ENCODE data around the gene MAP3K9.

MAP3K9 gene

GRCh38 chr14:70821584-70822529, 12.5 kb upstream of the MAP3K9 start:
- H3K9me3 ChIP-seq (ENCODE audit: control insufficient read depth in 5 of 5, low read length in 5 of 5), result no peaks in the 10 kb centered on the region
- no peaks in the 10 kb centered on the region for H3K36me3 ChIP-seq (ENCODE audit: control insufficient read depth in 5 of 5, insufficient read depth in 5 of 5, low read length in 5 of 5)
- no peak overlapping the region for H3K27ac ChIP-seq (ENCODE audit: low read depth, low read length)
- peaks cover 2 to 32% (median 15%) of the 10 kb centered on the region in 5 donors for H3K4me1 ChIP-seq (ENCODE audit: control insufficient read depth in 5 of 5, insufficient read depth in 5 of 5, low read length in 5 of 5)
- peaks cover 0 to 2% (median 0%) of the 10 kb centered on the region in 5 donors for H3K27me3 ChIP-seq (ENCODE audit: control insufficient read depth in 5 of 5, insufficient read depth in 4 of 5, low read length in 5 of 5)
- H3K9ac ChIP-seq (ENCODE audit: low read length in 5 of 5), result peak overlapping the region in 4 of 5 donors; percentile 64 to 77 (median 68)
- H3K4me3 ChIP-seq (ENCODE audit: low read depth in 1 of 5, low read length in 5 of 5), result peak overlapping the region; percentile 56 to 88 (median 72)

DNA sequence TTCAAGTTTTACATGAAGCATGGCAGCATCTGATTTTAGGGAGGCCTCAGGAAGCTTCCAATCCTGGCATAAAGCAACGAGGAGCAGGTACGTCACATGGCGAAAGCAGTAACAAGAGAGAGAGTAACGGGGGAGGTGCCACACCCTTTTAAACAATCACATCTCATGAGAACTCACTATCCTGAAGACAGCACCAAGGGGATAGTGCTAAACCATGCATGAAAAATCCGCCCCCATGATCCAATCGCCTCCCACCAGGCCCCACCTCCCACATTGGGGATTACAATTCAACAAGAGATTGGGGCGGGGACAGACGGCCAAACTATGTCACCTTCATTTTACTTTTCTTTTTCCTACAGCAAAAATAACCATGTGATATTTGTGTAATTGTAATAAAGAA, 7.2 kb upstream of the MAP3K9 start:
- H3K27ac ChIP-seq (ENCODE audit: low read depth, low read length), result no peak overlapping the region
- no peak overlapping the region for H3K4me3 ChIP-seq (ENCODE audit: low read depth in 1 of 5, low read length in 5 of 5)
- H3K27me3 ChIP-seq (ENCODE audit: control insufficient read depth in 5 of 5, insufficient read depth in 4 of 5, low read length in 5 of 5), result peaks cover 0 to 7% (median 0%) of the 10 kb centered on the region in 5 donors
- no peaks in the 10 kb centered on the region for H3K36me3 ChIP-seq (ENCODE audit: control insufficient read depth in 5 of 5, insufficient read depth in 5 of 5, low read length in 5 of 5)
- H3K9me3 ChIP-seq (ENCODE audit: control insufficient read depth in 5 of 5, low read length in 5 of 5), result no peaks in the 10 kb centered on the region
- H3K4me1 ChIP-seq (ENCODE audit: control insufficient read depth in 5 of 5, insufficient read depth in 5 of 5, low read length in 5 of 5), result peaks cover 0 to 14% (median 8%) of the 10 kb centered on the region in 5 donors
- no peak overlapping the region for H3K9ac ChIP-seq (ENCODE audit: low read length in 5 of 5)

DNA sequence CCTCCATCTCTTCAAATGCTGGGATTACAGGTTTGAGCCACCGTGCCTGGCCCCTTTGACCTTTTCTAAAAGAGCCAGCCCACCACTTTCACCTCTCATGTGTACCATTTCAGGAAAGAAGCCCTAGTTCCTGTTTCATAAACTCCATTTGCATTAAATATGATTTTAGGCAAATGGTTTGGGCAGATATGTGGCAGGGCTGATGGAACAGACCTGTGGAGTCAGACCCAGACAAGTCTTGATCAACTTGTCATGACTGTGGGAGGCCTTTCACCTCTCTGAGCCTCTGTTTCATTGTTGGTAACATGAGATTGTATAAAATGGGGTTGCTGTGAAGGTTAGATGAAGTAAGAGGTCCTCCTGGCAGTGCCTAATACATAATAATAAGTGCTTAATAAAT, 5.2 kb upstream of the MAP3K9 start:
- Histone ChIP-seq H3K4me3 (ENCODE audit: low read depth in 1 of 5, low read length in 5 of 5) (no peak overlapping the region), H3K4me1 (ENCODE audit: control insufficient read depth in 5 of 5, insufficient read depth in 5 of 5, low read length in 5 of 5) (peaks cover 0 to 18% (median 8%) of the 10 kb centered on the region in 5 donors), H3K27ac (ENCODE audit: low read depth, low read length) (no peak overlapping the region), H3K36me3 (ENCODE audit: control insufficient read depth in 5 of 5, insufficient read depth in 5 of 5, low read length in 5 of 5) (no peaks in the 10 kb centered on the region), H3K27me3 (ENCODE audit: control insufficient read depth in 5 of 5, insufficient read depth in 4 of 5, low read length in 5 of 5) (peaks cover 0 to 7% (median 0%) of the 10 kb centered on the region in 5 donors), H3K9me3 (ENCODE audit: control insufficient read depth in 5 of 5, low read length in 5 of 5) (no peaks in the 10 kb centered on the region), H3K9ac (ENCODE audit: low read length in 5 of 5) (no peak overlapping the region)

DNA sequence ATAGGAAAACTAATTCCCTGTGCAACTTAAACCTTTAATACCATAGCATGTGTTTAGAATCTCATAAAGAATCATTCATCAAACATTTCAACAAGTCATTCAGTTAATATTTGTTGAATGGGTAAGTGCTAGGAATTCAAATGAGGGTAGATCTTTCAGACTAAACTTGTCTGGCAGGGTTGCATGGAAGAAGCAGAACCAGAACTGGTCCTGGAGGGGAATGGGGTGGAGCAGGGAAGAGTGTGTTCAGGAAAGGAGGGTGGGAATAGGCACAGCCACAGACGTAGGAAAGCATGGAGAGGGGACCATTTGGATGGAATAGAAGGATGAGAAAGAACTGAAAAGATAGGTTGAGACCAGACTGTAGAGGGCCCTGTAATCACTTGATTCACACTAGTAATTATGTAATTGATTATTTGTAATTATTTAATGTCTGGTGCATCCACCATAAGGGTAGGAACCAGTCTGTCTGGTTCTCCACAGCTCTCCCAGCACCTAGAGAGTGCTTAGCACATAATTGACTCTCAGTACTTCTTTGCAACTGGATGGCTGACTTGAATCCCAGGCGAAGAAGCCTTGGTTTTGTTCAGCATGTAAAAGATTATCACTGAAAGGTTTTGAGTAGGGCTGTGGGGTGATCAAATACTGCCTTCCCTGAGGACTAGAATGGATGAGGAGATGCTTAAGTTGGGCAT, 3.0 kb upstream of the MAP3K9 start:
- Histone ChIP-seq H3K4me1 (ENCODE audit: control insufficient read depth in 5 of 5, insufficient read depth in 5 of 5, low read length in 5 of 5) (peaks cover 0 to 22% (median 13%) of the 10 kb centered on the region in 5 donors), H3K4me3 (ENCODE audit: low read depth in 1 of 5, low read length in 5 of 5) (no peak overlapping the region), H3K27ac (ENCODE audit: low read depth, low read length) (no peak overlapping the region), H3K9me3 (ENCODE audit: control insufficient read depth in 5 of 5, low read length in 5 of 5) (no peaks in the 10 kb centered on the region), H3K36me3 (ENCODE audit: control insufficient read depth in 5 of 5, insufficient read depth in 5 of 5, low read length in 5 of 5) (no peaks in the 10 kb centered on the region), H3K27me3 (ENCODE audit: control insufficient read depth in 5 of 5, insufficient read depth in 4 of 5, low read length in 5 of 5) (peaks cover 0 to 14% (median 5%) of the 10 kb centered on the region in 5 donors), H3K9ac (ENCODE audit: low read length in 5 of 5) (no peak overlapping the region)

DNA sequence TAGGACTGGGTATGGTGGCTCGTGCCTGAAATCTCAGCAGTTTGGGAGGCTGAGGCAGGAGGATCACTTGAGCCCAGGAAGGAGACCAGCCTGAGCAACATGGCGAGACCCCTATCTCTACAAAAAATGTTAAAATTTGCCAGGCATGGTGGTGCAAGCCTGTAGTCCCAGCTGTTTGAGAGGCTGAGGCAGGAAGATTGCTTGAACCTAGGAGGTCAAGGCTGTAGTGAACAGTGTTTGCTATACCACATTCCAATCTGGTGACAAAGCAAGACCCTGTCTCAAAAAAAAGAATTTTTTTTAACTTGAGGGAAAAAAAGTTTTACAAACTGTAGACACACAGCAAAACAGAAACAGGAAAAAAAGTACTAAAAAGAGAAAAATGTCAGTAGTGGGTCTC, 2.3 kb upstream of the MAP3K9 start:
- Histone ChIP-seq H3K9ac (ENCODE audit: low read length in 5 of 5) (no peak overlapping the region), H3K4me3 (ENCODE audit: low read depth in 1 of 5, low read length in 5 of 5) (no peak overlapping the region), H3K36me3 (ENCODE audit: control insufficient read depth in 5 of 5, insufficient read depth in 5 of 5, low read length in 5 of 5) (no peaks in the 10 kb centered on the region), H3K27ac (ENCODE audit: low read depth, low read length) (no peak overlapping the region), H3K9me3 (ENCODE audit: control insufficient read depth in 5 of 5, low read length in 5 of 5) (no peaks in the 10 kb centered on the region), H3K4me1 (ENCODE audit: control insufficient read depth in 5 of 5, insufficient read depth in 5 of 5, low read length in 5 of 5) (peaks cover 0 to 19% (median 13%) of the 10 kb centered on the region in 5 donors), H3K27me3 (ENCODE audit: control insufficient read depth in 5 of 5, insufficient read depth in 4 of 5, low read length in 5 of 5) (peaks cover 0 to 19% (median 5%) of the 10 kb centered on the region in 5 donors)

- Histone ChIP-seq H3K27ac (ENCODE audit: low read depth, low read length) (no peak overlapping the region), H3K9ac (ENCODE audit: low read length in 5 of 5) (no peak overlapping the region), H3K9me3 (ENCODE audit: control insufficient read depth in 5 of 5, low read length in 5 of 5) (no peaks in the 10 kb centered on the region), H3K4me1 (ENCODE audit: control insufficient read depth in 5 of 5, insufficient read depth in 5 of 5, low read length in 5 of 5) (peaks cover 0 to 19% (median 13%) of the 10 kb centered on the region in 5 donors), H3K4me3 (ENCODE audit: low read depth in 1 of 5, low read length in 5 of 5) (no peak overlapping the region), H3K36me3 (ENCODE audit: control insufficient read depth in 5 of 5, insufficient read depth in 5 of 5, low read length in 5 of 5) (no peaks in the 10 kb centered on the region), H3K27me3 (ENCODE audit: control insufficient read depth in 5 of 5, insufficient read depth in 4 of 5, low read length in 5 of 5) (peaks cover 0 to 23% (median 7%) of the 10 kb centered on the region in 5 donors)
Observed at GRCh38 chr14:70811050-70811449, 1.7 kb upstream of the MAP3K9 start.

GRCh38 chr14:70810621-70811020, 1.3 kb upstream of the MAP3K9 start:
- no peak overlapping the region for H3K4me3 ChIP-seq (ENCODE audit: low read depth in 1 of 5, low read length in 5 of 5)
- H3K27me3 ChIP-seq (ENCODE audit: control insufficient read depth in 5 of 5, insufficient read depth in 4 of 5, low read length in 5 of 5), result peaks cover 0 to 27% (median 9%) of the 10 kb centered on the region in 5 donors
- H3K4me1 ChIP-seq (ENCODE audit: control insufficient read depth in 5 of 5, insufficient read depth in 5 of 5, low read length in 5 of 5), result peaks cover 0 to 19% (median 13%) of the 10 kb centered on the region in 5 donors
- no peak overlapping the region for H3K9ac ChIP-seq (ENCODE audit: low read length in 5 of 5)
- no peaks in the 10 kb centered on the region for H3K9me3 ChIP-seq (ENCODE audit: control insufficient read depth in 5 of 5, low read length in 5 of 5)
- H3K27ac ChIP-seq (ENCODE audit: low read depth, low read length), result no peak overlapping the region
- no peaks in the 10 kb centered on the region for H3K36me3 ChIP-seq (ENCODE audit: control insufficient read depth in 5 of 5, insufficient read depth in 5 of 5, low read length in 5 of 5)

- Histone ChIP-seq H3K9ac (ENCODE audit: low read length in 5 of 5) (peak overlapping the region in 2 of 5 donors; percentile 21 to 54), H3K27me3 (ENCODE audit: control insufficient read depth in 5 of 5, insufficient read depth in 4 of 5, low read length in 5 of 5) (peaks cover 0 to 27% (median 9%) of the 10 kb centered on the region in 5 donors), H3K36me3 (ENCODE audit: control insufficient read depth in 5 of 5, insufficient read depth in 5 of 5, low read length in 5 of 5) (no peaks in the 10 kb centered on the region)
Observed at GRCh38 chr14:70808416-70809224, 693 bp downstream of the MAP3K9 start.

DNA sequence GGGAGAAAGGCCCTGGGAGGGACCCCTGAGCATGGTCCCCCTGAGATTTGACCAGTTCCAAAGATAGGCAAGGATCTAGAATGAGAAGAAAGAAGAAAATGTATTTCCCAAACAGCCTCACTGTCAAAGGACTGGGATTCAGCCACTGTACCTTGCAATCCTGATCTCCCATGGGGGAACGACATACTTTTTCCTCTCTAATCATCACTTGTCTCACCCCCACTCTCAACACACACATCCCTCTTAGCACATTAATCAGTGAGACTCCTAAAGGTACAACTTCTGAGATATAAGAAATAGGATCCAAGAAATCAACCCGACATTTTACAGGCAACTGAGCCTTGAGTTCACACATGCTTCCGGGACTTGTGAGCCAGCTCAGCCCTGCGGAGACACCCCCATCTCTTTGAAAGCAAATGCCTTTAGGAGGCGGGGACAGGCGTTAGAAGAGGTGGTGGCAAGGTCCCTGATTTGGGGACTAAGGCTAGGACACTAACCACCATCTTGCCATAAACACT, 1.4 kb downstream of the MAP3K9 start:
- Histone ChIP-seq H3K4me3 (ENCODE audit: low read depth in 1 of 5, low read length in 5 of 5) (peak overlapping the region in 2 of 5 donors; percentile 22 to 29), H3K9ac (ENCODE audit: low read length in 5 of 5) (no peak overlapping the region), H3K4me1 (ENCODE audit: control insufficient read depth in 5 of 5, insufficient read depth in 5 of 5, low read length in 5 of 5) (peaks cover 0 to 19% (median 13%) of the 10 kb centered on the region in 5 donors), H3K36me3 (ENCODE audit: control insufficient read depth in 5 of 5, insufficient read depth in 5 of 5, low read length in 5 of 5) (no peaks in the 10 kb centered on the region), H3K9me3 (ENCODE audit: control insufficient read depth in 5 of 5, low read length in 5 of 5) (no peaks in the 10 kb centered on the region), H3K27me3 (ENCODE audit: control insufficient read depth in 5 of 5, insufficient read depth in 4 of 5, low read length in 5 of 5) (peaks cover 0 to 25% (median 9%) of the 10 kb centered on the region in 5 donors), H3K27ac (ENCODE audit: low read depth, low read length) (no peak overlapping the region)

More at GRCh38 chr14:70808416-70809224, 693 bp downstream of the MAP3K9 start:
- Histone ChIP-seq H3K4me3 (ENCODE audit: low read depth in 1 of 5, low read length in 5 of 5) (peak overlapping the region in 4 of 5 donors; percentile 49 to 73 (median 64)), H3K9me3 (ENCODE audit: control insufficient read depth in 5 of 5, low read length in 5 of 5) (no peaks in the 10 kb centered on the region), H3K4me1 (ENCODE audit: control insufficient read depth in 5 of 5, insufficient read depth in 5 of 5, low read length in 5 of 5) (peaks cover 0 to 19% (median 13%) of the 10 kb centered on the region in 5 donors), H3K27ac (ENCODE audit: low read depth, low read length) (no peak overlapping the region)
